HPDE6-E6E7 (cell line): ENCODE measurements around the gene DSCAML1.

ENCODE experiments used
- DNase-seq: peaks from one replicate; pipeline ENCODE4 v3.0.0; 2011; ENCODE audit warnings: missing footprints; ENCODE audit errors: extremely low spot score

Gene DSCAML1

DNA sequence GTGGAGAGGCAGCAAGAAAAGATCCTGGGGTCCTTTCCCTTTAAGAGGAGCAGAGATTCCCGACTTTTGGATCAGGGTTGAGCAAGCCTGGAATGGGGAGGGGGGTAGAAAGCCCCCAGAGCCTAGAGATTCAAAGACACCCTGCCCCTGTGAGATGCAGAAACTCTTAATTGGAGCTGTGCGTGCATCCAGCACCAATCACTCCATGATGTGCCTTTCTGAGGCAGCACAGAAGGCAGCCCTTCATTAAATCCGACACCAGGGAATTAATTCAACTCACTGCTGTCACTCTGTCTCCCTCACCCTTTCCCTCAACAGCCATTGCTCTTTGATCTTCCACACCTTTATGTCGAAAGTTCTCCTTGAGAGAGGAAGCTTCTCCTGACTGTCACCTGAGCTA is 43.0 kb downstream of the DSCAML1 start:
- no peak for DNase-seq

DNA sequence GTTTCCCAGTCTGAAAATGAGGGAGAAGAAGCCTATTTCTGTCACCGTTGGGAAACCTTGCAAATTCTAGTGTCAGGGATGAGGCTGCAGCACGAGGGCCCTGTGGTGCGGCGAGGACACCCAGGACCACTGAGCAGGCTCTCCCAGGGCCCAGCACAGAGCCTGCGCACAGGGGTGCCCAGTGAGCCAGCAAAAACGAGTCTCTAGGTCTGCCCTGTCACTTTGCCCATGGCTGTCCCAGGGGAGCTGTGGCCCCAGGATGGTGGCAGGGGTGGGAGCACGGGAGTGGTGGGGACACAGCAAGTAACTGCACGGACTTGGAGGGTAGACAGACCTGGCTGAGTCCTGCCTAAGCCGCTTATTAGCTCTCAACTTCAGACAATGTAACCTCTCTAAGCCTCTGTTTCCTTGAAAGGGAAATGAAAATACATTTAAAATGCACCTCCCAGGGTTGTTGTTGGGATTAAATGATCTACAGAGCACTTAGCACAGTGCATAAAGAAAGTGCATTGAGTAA is 44.2 kb downstream of the DSCAML1 start:
- DNase-seq: no peak

DNA sequence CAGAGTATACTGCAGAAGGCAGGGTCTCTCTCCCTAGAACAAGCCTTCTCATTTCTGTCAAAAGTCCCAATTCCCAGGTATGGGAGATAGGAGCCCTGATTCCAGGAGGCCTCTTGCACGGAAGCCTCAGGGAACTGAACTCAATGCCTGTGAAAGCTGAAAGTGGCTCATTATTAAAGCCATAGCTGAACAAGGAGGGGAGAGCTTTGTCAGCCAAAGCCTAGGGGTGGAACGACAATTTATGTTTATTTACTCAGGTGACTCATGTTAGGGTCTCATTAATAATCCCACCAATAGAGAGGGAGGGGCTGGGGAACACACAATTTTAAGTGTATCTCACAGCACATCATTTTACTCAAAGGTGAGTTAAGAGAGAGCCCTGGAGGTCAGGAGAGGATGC is 44.9 kb downstream of the DSCAML1 start:
- DNase-seq: no peak

DNA sequence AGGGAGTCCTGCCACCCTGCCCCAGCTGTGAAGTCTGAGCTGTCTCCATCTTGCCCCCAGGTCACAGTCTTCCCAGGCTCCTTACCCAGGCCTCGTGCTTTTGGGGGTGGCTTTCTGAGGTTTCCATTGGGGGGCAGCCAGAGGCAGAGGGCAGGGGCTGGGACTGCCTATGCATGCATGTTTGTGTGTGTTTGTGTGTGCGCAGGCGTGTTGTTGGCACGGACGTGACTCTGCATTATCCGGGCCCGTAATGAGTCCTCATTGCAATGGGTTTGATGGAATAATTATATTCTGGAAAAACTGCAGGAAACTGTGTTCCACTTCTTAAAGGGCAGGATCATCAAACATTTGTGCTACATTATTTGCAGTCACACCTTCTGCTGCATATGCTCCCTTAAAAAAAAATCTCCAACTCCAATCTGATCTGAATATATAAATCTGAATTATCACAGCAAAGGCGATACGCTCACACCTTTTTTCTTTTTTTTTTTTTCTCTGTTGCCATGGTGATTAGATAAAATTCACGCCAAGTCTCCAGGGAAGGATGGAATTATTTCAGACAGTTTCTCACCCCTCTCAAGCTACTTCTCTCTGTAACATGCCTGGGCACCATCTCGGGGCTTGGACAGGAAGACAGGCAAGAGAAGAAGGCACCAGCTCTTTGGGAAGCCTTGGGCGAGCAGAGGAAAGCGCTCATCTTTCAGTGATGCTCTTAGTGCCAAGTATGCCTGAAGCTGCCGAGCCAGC is 45.9 kb downstream of the DSCAML1 start:
- DNase-seq: no peak

DNA sequence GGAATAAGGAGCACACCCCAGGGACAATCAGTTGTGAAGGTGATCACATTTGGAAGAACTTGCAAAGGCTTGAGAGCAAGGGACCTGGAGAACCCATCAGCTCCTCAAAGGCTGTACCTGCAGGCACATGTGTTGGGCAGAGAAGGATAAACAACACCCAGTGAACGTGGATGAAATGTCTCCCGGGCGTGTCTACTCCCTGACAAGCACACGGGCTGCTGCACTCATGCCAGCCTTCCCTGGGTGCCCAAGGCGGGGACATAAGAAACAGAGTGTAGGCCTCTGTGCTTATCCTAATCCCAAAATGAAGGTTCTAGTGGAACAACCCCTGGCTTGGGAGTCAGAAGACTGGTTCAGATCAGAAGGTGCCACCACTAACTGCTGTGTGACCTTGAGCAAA is 46.7 kb downstream of the DSCAML1 start:
- no peak for DNase-seq

DNA sequence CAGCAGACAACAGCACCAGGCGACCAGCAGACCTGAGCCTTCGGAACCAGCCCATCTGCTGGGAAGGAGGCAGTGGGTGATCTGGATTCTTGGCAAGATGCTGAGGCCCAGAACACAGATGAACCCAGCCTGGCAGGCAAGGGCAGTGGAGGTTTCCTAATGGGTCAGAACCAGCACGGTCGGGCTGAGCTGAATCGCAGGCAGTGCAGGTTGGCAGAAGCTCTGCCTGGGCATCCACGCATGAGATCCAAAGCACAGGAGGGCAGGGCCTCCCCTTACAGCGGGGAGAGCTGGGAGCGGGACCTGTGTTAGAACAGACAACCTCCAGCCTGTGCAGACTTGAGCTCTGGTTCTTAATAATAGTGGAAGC is 47.5 kb downstream of the DSCAML1 start:
- DNase-seq: no peak

DNA sequence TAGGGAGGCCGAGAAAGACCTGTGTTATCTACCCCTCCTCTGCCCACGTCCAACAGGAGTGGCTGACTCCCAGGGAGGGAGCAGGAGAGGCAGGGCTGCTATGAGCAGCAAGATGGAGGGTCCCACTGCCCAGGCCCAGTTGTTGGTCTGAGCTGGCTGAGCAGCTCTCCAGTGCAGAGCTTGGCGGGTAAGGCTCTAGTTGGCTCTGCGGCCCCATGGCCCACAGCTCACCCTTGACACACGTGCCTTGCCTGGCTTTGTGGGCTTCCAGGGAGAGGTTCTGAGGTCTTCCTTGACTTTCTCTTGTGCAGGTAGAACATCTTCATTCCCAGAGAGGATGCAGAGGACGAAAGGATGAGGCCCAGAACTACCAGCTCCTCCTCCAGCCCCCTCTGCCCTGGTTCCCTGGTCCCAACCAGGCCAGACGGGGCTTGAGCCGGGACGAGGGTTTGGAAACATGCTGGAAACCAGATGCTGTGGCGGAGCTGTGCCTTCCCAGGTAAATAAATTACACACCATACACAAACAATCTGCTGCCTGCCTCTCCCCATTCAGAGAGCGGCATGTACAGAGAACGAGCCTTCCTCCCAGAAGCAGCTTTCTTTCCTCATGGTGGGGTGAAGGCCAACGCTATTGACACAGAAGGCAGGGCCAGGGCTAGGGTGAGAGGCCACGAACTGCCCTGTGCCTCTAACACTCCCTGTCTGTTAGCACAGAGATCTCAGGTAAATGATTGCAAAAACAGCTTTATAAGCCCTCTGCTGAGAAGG is 48.1 kb downstream of the DSCAML1 start:
- DNase-seq: no peak

DNA sequence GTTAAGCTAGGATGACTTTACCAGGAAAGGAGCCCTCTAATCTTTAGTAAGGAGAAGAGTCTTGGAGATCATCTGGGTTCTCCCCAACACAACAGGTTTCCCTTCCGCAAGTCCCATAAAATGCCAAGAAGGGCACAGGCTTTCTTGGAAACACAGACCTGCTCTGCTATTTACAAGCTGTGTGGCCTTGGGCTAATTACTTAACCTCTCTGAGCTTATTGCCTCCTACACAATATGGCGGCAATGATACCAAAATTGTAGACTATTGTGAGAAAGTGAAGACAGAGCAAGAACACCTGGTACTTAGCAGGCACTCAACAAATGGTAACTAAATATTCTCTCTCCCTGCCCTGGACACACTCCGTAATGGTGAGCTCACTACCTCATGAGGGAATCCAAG is 49.1 kb downstream of the DSCAML1 start:
- DNase-seq: no peak

DNA sequence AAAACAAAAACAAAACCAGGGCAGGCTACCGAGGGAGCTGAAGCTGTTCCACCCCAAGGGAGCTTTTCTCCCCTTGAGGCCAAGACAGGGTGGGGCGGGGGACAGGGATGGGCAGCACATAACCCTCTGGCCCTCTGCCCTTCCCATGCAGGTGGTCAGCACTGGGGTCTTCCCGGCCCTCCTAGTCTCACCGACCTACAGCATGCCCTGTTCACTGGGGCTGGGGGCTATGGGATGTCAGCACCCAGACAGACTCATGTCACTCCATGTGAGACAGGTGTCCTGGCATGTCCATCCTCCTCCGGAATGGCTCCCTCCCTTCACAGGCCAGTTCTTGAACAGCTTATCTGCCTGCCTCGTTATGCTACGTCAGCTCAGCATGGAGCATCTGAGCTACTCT is 51.7 kb downstream of the DSCAML1 start:
- no peak for DNase-seq

DNA sequence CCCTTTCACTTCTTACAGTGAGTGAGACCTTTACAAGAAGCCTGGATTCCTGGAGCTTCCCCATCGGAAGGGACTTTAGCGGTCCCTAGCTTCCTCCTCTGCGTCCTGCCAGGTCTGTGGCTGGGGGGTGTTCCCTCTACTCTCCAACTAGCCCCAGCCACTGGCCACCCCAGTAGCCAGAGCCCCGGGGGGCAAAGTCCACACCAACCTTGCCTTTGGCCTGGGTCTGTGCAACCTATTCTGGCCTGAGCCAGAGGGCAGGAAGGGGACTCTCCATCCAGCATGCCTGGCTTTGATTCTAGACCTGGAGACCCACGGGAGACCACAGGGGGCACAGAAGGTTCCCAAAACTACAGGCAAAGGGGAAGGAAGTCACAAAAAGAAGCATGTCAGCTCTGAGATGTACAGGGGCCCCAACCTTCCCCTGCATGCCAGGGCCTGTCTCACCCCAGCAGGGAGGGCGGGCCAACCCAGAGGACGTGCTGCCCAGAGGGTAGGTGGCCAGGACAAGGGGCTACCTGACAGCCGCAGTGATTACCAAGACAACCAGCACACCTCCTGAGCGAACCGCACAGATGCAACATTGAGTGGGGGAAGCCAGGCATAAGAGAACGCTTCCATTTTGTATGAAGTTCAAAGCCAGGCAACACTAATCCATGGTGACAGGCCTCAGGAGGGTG is 52.4 kb downstream of the DSCAML1 start:
- no peak for DNase-seq

DNA sequence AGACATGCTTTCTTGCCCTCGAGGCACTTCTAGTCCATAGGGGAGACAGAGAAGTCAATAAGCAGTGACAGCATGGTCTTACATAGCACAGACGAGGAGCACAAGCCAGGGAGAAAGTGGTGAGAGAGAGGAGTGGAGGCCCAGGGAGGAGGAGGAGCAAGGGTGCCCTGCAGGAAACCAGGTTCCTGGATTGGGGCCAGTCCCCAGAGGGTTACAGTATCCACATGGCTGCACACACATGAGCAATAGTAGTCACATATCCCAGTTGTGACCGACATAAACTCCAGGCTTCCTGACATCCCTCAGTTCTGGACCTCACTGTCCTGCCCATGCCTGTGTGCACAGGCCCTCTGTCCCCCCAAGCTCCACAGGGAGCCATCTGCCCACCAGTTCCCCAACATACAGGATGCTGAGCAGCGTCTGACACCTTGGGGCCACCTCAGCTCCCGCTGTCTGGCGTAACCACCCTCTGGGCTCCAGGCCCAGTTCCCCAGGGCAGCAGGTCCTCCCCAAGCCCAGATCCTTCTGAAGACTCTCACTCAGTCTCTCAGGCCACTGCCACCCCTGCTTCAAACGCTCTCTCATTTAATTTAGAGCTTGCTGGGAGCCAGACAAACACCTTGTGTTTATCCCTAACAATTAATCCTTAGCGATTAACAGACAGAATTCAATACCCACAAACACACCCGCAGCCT is 53.7 kb downstream of the DSCAML1 start:
- DNase-seq: no peak

DNA sequence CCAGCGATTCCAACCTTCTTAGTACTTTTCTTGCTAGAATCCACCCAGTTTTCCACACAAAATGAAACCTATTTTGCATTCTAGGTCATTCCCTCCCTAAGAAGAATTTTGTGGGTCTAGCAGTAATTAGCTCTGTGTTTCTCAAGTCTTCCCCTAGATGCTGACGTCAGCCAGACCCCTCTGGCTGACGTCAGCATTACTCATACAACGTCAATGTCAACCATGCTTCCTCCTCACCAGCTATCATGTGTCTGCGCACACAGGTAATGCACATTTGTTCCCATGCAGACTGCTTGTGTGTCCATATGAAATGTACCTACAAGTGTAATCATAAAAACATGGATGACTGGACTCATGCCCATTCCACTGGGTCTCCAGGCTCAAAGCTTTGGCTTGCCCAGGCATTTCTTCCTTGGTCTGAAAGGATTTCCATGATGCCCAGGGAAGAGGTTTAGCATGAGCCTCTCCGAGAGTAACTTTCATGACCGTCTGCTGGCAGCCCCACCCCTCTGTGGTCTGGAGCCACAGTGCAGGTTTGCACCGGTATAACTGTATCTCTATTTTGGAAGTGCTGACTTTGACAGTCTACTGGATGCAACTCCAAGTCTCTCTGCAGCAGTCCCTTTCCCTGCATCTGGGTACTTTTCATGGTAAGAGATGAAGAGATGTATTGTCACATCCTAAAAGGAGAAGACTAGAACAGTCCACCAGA is 58.6 kb downstream of the DSCAML1 start:
- no peak for DNase-seq

DNA sequence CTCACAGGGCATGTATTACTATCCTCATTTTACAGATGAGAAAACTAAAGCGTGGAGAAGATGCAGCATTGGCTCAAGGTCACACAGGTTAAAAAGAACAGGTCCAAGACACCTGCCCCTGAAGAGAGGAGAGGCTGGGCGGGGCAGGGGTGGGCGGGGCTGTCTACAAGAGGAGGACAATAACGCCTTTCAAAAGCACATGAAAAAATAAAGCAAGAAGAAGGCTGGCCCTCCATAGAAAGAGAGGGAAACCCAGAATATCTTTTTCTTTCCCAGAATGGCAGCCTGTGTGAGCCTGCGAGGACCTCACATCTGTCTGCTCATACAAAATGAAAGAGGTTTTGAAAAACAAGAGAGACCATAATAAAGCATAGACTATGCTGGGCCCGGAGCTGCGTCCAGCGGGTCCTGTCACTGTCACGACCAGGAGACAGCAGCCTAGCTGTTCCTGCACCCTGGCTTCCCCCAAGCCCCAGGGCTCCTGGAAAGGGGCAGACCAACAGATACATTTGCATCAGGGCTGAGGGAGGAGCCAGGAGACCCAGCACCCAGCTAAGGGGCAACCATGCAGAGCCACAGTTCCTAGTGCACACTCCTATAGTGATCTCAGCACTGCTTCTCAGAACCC is 61.6 kb downstream of the DSCAML1 start:
- DNase-seq: no peak

DNA sequence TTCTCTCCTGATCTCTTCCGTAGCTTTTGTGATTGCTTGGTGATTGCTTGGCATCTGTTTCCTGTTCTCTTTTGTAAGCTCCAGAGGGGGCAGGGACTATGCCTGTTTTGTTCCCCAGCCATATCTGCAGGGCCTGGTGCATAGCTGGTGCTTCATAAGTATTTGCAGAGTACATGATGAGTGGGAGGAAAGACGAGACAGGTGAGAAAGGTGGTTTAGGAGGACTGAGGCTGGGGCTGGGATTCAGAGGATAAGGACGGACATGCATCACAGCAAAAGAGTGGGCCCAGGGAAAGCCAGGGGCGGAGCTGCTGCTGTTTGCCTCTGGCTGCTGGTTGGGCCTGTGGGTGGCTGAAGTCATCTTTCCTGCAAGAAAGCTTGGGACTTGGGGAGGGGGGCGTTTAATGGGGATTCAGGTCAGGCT is 62.4 kb downstream of the DSCAML1 start:
- no peak for DNase-seq

DNA sequence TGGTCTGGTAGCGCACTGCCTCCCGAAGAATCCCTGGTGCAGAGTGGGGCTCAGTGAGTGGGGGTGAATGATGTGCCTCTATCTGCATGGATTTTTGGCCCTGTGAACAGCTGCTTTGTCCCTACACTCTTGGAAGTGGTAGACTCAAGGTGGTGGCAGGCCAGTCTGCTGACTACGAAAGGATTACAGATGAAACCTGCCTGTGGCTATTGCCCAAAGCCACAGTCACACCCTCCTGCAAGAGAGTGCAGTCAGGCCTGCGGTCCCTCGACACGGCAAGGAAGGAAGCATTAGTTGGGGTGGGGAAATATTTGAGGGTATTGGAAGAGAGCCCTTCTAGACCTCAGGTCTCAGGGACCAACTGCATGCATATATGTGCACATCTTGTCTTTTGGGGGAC is 63.7 kb downstream of the DSCAML1 start:
- no peak for DNase-seq

DNA sequence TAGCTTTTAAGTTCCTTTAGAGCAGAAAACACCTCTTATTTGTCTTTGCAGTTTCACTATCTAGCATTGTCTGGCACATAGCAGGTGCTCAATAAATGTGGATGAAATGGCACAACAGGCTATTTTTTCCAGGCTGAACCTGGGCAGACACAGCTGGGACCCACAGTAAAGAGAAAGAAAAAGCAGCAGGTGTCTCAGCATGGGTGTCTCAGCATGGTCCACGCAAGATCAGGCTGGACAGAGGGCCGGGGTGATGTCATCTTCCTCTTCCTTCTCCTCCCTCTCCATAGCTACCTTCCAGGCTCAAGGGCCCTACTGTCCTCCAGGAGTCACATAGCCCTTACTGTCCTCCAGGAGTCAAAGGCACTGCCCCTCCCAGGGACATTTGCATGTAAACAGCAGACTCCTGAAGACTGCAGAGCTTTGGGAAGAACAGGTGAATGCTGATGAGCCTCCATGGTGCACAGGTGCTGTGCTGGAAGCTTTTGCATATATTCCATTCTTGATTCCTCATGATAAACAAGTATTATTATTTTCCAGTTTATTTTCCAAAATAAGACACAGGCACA is 65.2 kb downstream of the DSCAML1 start:
- DNase-seq: no peak

DNA sequence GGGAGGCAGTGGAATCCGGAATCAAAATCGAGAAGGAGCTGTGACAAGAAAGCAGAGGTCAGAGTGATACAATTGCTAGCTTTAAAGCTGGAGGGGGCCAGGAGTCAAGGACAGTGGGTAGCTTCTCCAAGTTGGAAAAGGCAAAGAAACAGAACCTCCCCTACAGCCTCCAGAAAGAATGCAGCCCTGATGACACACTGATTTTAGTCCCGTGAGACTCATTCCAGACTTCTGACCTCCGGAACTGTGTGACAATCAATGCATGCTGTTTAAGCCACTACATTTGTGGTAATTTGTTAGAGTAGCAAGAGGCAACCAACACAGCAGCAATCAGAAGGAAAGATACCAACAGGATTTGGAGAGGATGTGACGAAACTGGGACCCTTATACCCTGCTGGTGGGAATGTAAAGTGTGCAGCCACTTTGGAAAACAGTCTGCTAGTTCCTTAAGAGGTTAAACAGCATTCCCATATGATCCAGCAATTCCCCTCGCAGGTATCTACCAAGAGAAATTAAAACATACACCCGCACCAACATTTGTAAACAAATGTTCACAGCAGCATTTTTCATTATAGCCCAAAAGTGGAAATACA is 66.7 kb downstream of the DSCAML1 start:
- no peak for DNase-seq

DNA sequence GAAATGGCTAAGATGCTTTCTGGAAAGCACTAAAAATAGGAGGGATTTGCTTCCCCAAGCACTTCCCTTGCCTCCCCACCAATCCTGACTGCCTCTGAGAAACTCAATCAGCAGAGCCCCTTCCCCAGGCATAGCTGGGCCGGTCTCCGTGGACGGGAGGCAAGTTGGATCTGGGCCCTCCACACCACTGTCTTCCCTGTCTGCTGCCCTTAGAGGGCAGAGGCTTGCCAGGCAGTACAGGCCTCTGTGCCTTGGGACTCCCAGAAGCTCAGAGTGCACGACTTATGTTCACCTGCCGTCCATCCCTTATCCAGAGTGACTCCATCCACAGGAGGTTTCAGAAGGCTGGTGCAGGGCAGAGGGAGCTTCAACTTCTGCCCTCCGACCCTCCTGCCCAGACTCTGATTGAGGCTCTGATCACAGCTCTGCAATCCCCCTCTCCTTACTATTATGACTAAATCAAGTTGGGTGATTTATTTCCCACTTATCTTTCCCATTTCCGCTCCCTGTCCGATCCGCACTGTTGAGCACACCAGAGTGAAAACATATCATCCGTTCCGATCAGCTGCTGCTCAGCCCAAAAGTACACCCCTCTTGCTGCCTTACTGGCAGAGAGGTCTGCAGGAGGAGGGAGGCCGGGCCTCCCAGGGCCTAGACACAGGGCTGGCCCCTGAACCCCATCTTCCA is 71.8 kb downstream of the DSCAML1 start:
- no peak for DNase-seq

DNA sequence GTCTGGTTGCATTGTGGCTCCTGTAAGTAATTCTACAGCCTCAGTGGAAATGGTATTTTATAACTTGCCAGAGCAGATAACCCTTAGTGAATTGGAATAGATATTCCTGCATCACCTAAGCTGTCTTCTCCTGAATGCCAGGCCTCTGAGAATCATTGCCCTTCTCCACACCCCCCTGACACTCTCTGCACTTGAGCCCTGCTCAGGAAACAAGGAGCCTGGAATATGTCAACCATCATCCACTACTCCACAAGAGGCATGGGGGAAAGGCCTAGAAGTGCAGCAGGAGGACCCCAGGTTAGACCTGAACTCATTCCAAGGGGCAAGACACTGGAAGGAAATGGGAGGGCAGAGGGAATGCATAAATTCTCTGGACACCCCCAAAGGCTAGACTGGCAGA is 72.4 kb downstream of the DSCAML1 start:
- DNase-seq: no peak

DNA sequence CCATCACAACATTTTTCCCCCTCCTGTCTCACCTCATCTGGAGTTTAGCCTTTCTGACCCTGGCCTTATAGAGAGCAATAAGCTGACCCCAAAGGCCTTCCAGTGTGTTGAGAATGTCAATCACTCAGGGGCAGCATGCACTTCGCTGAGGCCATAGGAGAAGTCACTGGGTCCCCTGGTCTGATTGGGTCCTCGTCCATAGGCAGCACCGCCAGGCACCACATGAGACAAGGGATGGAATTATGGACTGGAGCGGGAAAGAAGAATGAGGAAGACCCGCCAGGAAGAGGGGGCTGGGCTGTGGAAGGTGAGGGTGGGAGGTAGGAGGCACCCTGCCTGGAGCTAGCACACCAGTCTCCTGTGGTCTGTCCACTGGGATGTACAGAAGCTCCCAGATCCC is 72.9 kb downstream of the DSCAML1 start:
- no peak for DNase-seq
